Effector CD4-positive, alpha-beta T cell (primary cell): Measurements from ENCODE around the gene DNASE2.

Experiments
- DNase-seq: peaks from one replicate; pipeline ENCODE4 v3.0.0-alpha.2; 2020

DNASE2 gene

DNA sequence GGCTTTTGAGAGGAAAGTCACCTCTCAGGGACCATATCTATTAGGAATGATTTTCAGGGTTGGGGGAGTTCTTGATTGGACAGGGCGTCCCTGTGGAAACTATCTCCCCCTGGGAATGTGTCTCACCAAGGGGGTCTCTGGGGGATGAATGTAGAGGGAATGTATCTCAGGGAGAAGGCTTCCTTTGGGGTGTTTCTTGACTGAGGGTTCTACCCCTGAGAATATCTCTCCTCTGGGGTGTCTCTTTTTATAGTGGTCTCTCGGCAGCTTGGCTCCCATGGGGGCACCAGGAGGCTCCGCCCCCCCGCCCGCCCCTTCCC lies 47.9 kb downstream of the DNASE2 start:
- DNase-seq: no peak

DNA sequence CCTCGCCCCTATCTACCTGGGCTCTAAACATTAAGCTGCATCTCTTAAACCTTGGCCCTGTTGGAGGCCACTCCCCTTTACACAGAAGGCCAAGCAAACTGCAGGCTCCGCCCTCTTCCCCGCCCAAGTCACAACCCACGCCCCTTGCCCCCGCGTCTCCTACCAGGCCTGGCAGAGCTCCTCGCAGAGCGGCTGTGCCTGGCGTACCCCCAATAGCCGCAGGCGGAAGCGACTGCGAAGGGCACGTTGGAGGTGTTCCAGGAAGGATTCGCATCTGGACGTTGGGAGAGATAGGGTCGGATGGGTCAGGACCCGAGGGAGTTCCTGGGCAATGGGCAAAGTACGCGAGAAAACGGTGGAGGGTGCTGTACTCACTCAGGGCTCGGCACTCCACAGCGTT lies 52.8 kb downstream of the DNASE2 start:
- DNase-seq: no peak

DNA sequence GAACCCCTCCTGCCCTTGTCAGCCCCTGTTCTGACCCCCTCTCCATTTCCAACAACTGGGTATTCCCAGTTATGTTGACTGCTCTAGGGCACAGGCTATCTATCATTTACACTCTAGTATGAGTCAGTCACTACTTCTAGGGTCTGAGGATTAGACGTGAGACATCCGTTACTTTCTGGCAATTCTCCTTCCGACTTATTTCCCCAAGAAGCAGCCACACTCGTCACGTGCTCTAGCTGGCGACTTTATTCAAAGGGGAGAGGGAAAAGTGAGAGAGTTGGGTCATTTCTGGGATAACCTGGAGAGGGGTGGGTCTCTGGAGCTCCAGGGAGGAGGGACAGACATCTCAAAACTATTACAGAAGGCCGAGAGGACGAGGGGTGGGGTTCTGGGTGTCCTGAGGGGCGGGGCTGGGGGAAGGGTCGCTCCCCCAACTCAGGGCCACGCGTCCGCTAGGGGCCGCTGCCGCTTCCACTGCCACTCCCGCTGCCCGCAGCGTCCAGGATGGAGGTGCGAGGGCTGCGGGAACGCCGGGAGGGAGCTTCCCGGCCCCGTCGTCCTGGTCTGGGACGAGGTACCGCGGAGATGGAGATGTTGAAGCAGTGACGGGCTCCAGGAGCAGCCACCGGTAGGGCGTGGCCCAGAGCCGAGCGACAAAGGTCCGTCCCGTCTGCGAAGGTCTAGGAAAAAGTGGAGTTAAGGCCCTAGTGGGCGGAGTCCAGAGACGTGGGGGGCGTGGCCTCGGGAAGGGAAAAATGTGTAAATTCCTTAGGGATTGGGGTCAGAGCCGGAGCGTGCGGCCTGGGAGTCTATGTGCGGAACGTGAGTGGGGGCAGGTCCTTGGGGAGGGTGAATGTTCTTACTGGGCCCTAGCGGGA lies 55.8 kb downstream of the DNASE2 start:
- DNase-seq: no peak
